SK-MEL-5 (cell line): ENCODE data around the gene SLC25A29. TPM values are rescaled to one million over a fixed set of nuclear protein-coding genes. Genes with fewer than 3 reads are reported as not detected.
"Not testable (repeated sequence)": the region's sequence is repeated elsewhere in the genome, so short reads cannot be mapped to it uniquely, and the experiment has no call there.

Experiments used
- DNase-seq: peaks from one replicate; pipeline ENCODE4 v3.0.0-alpha.2; 2016; ENCODE audit warnings: low read depth, low spot score
- in situ Hi-C: cut with HindIII; loops from 2 replicates; pipeline ENCODE4 v1.10.0; 2016; ENCODE audit warnings: low sequenced_read_pairs, high pct_unique_total_duplicates, low pct_unique_long_range_greater_than_20kb
- total RNA-seq: library from RNA; depleted of rRNA; stranded (reverse); fragments of >200 nt; shearing (Covaris generic); gene quantifications from 2 replicates; pipeline ENCODE4 v1.2.3, GENCODE V29; 2014

The SLC25A29 gene
- total RNA-seq, 1 experiment from 2014 or later: 26.0 TPM

DNA sequence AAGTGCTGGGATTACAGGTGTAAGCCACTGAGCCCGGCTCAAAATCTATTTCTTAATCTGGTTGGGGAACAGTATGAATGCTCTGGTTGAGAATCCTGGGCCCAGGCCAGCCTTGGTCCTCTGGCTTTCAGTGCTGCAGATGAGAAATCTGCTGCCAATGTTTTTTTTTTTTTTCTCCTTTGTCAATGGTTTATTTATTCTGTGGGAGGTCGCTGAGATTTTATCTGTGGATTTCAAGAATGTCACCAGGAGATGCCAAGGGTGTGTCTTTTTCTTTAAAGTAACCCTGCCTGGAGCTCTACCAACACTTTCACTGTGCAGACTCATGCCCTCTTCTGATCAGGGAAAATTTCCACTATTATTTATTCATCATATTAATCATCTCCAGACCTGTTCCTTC lies 3.6 kb downstream of the SLC25A29 start:
- DNase-seq: no peak
- in situ Hi-C loops: no loop called here

DNA sequence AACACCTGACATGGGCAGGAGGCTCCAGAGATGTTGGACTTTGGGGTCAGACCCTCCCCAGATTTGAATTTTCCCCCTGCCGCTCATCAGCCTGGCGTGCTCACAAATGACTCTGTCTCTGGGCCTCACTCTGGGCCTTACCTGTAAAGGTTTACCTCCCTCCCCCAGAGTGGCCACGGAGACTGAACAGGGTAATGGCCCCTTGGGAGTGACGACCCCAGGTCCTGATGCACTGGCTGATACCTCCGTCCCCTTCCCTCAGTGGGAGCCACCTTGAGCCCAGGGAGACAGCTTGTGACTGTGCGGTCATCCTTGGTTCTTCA lies 7.0 kb downstream of the SLC25A29 start:
- no peak for DNase-seq
- in situ Hi-C loops: no loop called here

DNA sequence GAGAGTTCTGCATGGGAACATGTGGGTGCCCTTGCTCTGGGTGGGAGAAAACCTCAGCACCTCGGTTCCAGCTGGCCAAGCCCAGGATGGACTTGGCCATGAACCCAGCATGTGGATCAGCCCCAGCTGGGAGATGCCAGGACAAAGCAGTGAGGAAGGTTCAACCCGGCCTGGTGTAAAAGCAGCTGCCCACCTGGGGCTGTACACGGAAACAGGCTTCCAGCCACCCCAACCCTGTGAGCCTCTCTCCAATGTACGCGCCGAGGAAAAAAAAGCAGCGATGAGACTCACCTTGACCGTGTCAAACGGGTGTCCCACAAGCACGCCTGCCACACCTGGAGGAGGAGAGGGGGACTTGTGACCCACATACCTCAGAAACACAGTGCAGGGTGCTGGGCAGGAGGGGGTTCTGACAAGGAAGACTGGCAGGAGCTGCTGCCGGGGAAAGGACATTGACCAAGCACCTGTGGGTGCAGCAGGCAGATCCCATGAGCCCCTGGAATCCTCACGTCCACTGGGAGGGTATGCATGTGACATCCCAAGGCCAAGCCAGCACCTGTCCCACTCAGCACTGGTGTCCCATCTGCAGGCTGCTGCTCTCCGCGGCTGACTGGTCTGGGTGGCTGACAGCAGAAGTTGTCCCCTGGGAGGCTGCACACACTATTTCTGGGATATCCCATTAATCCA lies 7.5 kb downstream of the SLC25A29 start:
- in situ Hi-C loops: no loop called here
- DNase-seq: no peak

DNA sequence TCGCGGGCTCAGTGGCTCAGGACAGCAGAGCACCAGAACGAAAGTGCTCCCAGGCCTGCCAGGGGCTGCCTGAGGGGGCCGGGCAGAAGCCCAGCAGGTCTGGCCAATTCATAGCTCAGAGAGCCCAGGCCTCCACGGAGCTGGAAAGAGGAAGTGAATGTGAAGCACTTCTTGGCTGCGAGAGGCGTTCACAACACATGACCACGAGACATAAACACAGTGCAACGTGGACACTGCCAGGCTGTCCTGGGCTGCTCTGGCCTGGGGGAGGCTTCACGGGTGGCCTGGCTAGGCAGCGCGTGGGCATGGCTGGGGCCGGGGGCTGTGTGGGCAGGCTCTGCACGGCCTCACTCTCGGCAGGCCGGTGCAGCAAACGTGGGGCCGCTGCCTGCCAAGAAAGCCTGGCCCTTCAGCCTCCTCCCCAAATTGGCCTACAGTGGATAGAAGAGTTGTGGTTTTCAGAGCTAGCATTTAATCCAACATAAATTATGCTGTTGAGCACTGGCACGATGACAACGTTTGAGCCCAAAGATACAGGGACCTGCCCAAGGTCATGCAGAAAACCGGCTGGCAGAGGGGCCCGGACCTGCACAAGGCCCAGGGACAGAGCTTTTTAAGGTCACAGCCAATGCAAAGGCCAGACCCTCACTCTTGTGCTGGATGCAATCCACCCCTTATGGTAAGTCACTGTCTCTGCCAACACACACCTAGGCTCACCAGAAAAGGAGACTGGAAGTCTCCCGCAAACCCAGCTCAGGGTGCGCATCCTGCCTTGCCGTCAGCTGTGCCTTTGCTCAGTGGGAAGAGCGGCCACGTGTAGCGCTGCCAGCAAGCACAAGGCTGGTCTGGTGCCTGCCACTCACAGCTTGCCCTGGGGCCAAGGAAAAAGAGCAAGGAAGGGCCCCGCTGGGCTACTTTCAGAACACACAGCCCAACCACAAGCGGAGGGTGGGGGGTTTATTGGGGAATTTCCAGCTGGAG lies 8.6 kb downstream of the SLC25A29 start:
- in situ Hi-C loops: no loop called here
- peak; percentile 61 for DNase-seq

DNA sequence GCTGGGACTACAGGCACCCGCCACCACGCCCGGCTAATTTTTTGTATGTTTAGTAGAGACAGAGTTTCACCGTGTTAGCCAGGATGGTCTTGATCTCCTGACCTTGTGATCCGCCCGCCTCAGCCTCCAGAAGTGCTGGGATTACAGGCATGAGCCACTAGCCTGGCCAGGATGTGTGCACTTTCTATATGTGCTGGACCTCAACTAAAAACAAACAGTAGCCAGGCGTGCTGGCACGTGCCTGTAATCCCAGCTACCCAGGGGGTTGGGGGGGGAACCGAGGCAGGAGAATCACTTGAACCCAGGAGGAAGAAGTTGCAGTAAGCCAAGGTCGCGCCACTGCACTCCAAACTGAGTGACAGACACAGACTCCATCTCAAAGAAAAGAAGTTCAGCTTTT lies 9.5 kb downstream of the SLC25A29 start:
- in situ Hi-C loops, DNase-seq: not testable (repeated sequence)

DNA sequence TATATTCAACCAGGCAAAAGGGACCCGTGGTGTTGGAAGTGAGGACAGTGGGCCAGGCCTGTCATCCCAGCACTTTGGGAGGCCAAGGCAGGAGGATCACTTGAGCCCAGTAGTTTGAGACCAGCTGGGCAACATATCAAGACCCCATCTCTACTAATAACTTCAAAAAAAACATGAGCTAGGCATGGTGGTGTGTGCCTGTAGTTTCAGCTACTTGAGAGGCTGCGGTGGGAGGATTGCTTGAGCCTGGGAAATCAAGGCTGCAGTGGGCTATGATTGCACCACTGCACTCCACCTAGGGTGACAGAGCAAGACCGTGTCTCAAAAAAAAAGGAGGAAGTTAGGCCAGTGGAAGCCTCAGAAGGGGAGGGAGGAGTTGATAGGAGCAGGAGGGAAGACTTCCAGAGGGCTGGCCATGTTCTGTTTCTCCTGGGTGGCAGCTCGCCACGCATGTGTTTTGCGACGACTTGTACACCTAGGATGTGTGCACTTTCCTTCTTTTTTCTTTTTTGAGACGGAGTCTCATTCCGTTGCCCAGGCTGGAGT lies 10.1 kb downstream of the SLC25A29 start:
- in situ Hi-C loops: no loop called here
- no peak for DNase-seq

DNA sequence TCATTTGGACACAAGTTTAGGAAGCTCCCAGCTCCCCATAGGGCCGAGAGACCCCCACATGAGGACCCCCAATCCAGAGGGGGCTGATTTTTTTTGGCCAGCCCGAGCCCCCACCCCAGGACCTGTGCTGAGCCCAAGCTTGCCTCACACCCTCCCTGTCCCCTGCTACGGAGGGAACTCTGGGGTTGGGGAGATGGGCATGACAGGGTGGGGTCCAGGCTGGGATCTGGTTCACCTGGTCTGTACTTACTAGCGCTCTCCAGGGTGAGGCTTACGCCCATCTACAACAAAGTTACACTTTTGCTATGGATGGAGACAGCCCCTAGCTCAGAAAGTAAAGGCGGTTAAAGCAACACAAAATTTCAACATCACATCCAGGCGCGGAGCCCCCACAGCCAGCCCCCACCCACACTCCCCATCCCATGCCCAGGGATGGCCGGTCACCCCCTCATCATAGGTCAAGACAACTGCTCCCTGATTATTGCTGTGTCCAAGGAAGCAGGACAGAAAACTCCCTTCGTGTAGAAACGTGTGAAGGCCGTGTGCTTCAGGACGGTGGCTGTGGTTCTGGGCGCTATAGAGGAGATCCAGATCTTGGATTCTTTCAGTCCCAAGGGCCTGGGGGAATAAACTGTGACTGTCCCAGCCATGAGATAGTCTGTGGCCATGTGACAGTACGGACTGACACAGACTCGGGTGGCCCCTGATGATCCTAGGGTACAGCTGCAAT lies 10.7 kb downstream of the SLC25A29 start:
- DNase-seq: no peak
- in situ Hi-C loops: no loop called here

DNA sequence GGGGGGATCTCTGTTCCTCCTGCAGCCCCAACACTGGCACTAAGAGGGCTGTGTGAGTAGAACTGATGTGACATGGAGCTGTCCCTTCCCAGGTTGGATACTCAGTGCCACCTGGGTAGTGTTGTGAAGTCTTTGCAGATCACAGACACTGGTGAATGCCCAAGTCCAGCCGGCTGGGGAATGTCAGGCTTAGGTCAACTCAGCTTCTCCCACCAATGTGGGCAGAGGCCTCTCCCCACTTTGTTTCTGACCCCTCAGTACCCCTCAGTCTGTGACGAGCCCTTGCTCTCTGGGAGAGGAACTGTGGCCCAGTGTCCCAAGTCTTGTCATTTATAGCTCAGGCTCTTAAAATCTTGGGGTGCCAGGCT lies 11.3 kb downstream of the SLC25A29 start:
- no peak for DNase-seq
- in situ Hi-C loops: no loop called here

DNA sequence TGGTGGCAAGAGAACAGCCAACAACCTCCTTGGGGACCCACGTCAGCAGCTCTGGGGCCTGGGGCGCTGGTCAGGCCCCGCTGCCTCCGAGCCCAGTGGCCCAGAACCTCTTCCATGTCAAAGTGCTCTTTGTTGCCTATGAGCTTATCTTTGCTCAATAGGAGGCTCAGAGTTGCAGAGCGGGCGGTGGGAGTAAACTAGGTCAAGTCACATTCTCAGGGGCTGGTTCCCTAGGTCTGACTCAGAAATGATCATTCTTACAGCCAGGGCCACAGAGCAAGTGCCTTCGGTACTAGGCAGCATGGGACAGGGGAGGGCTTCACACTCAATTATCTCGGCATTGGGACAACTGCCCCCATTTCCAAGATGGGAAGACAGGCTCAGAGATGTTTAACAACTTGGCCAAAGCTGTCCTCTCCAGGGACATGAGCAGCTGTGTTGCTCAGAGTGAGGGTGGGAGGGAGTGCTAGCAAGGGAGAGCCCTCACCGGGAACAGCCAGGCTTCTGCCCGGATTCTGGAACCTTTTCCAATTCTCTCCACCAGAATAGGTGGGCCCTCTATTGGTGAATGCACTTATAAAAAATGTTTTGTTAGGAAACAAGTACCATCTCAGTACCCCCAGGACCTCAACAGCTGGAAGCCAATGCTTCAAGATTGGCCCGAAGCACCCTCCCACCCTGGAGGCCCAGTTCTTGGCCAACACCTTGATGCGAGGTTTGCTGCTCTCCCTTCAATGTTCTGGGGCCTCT lies 11.9 kb downstream of the SLC25A29 start:
- in situ Hi-C loops: no loop called here
- peak; percentile 92 for DNase-seq

DNA sequence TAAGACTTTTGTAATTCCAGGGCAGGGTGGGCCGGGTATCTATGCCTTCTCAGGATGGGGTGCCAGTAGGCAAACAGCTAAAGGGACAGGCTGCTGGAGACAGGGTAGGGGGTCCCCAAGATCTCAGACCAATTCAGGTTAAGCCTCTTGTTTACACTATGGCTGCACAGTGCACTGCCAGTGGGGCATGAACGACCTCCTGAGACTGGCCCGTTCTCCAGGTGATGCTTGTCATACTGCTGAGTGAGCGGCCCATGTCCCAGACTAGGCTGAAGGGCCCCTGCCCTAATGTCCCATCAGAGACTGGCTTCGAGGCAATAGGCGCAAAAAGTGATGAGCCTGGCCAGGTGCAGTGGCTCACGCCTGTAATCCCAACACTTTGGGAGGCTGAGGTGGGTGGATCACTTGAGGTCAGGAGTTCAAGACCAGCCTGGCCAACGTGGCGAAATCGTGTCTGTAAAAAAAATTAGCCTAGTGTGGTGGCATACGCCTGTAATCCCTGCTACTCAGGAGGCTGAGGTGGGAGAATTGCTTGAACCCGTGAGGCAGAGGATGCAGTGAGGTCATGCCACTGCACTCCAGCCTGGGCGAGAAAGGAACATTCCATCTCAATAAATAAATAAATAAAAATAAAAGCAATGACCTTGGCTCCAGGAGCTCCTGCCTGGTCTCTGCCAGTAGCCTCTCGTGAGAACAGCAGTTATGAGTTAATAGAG lies 12.6 kb downstream of the SLC25A29 start:
- in situ Hi-C loops: no loop called here

DNA sequence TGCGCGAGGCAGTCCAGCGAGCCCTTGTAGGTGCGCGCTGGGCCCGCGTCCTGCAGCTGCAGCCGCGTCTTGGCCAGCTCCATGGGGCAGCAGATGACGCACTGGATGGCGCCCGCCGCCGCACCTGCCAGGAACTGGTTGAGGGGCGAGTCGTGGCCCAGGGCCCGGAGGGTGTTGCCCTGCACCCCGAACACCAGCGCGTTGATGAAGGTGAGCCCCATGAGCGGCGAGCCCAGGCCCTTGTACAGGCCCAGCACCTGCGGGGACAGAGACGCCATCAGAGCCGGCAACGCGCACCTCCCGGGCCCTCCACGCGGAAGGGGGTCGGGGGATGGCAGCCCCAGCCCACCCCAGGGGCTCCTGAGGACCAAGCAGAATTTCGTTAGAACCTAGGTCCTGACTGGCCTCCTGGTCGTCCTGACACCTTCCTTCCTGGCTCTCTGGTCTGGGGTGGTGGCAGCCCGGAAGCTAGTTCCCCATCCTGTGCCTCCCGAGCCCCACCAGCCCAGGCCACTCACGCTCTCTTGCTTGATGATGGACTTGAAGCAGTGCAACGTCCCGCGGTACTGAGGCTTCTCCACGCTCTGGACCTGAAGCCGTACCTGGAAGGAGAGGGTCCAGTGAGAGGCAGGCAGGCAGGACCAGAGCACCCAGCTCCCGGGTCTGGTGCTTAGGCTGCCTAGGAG lies 13.3 kb downstream of the SLC25A29 start:
- in situ Hi-C loops: no loop called here
- no peak for DNase-seq

More for the DNA sequence above, 12.6 kb downstream of the SLC25A29 start:
- no peak for DNase-seq

DNA sequence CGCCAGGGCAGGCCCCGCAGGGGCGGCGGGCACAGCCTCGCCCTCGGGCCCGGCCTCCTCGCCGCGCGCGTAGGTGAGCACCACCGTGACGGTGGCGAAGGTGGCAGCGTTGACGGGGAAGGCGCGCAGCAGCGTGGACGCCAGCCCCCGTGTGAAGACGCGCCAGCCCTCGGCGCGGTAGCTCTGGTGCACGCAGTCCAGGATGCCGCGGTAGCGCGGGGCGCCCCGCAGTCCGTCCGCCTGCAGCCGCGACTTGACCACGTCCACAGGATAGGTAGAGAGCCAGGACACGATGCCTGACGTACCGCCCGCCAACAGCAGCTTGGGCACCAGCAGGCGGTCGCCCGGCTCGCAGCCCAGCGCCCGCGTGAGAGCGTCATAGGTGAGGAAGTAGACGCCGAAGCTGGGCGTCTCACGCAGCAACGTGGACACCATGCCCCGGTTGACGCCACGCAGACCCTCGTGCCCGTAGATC lies 13.9 kb downstream of the SLC25A29 start:
- in situ Hi-C loops: no loop called here
- DNase-seq: no peak

DNA sequence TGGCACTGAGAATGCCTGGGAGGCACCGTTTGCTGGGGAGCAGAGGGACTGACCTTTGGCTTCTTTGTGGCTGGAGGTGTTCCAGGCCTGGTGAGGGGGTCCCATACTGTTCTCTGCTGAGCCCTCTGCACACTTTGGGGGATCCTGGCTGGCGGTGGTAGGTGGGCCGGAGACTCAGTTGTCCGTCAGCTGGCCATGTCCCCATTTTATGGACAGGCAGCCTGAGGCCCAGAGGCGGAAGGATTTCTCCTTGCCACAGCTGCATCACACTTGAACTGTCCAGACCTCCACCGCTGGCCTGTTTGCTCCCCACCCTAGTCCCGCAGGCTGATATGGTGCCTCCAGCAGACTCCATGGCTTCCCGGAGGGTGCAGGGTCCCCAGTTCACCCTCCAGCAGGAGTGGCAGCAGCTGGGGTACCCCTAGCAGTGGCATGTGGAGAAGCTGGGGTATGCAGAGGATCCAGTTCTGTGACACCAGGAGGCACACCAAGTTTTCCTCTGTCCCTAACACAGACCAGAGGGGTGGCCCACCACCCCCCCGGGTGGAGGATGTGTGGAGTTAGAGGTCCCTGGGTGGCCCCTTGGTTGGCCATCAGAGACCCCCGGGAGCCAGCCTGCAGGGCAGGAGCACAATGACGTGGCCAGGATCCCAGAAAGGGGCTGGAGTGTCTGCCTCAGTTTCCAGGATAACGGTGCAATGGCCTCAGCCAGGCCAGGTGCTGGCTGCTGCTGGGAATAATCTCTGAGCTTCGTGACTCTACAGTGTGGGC lies 14.8 kb downstream of the SLC25A29 start:
- in situ Hi-C loops: no loop called here

DNA sequence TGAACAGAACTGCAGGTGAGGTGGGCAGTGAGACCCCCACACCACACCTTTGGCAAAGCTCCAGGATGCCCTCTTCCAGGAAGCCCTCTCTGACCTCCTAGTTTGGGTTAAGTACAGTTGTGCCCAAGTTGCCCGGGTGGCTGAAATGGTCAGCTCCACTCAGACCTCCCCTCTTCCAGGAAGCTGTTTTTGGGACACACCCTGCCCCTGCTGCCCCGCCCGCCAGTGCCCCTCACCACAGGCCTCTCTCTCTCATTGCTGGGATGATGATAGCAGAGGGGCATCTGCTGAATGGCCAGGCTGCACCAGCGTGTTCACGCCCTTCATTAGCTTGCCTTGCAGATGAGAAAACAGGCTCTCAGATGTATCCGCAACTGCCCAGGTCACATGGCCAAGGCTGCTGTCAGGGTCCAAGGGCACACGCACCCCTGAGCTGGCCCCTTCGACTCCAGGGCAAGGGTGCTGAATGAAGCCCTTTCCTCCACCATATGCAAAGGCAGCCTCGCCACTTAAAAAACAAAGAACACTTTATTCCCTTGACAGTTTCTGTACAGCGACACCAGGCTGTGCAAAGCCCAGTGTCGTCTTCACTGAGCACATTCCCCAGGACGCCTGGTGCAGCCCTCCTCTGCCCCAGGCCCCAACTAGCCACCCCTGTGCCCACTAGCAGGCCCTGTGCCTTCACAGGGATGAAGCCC lies 15.5 kb downstream of the SLC25A29 start:
- in situ Hi-C loops: no loop called here
- DNase-seq: no peak

More for the DNA sequence above, 14.8 kb downstream of the SLC25A29 start:
- no peak for DNase-seq
